ENCODE measurements around the gene KLRC2. TPM values are rescaled to one million over a fixed set of nuclear protein-coding genes. Genes with fewer than 3 reads are reported as not detected.

Gene KLRC2
- not detected in 2 replicates for total RNA-seq

GRCh38 chr12:10435816-10436215 is at the start of gene KLRC2:
TSS of gene KLRC2 (minus strand) at chr12:10436010. CDS start at chr12:10435986, 24 bp downstream.

GRCh38 chr12:10453156-10453555 is 17.3 kb upstream of the KLRC2 start, which contains the start of gene KLRC1:
TSS of gene KLRC1 (minus strand) at chr12:10453377. CDS start at chr12:10451156, 2,221 bp downstream.

GRCh38 chr12:10420334-10420733 is 15.5 kb downstream of the KLRC2 start, which contains the start of gene KLRC3:
TSS of gene KLRC3 (minus strand) at chr12:10420595. CDS start at chr12:10420550, 45 bp downstream.

GRCh38 chr12:10409392-10409791 is 26.4 kb downstream of the KLRC2 start, which contains the start of gene KLRC4:
TSS of gene KLRC4 (minus strand) at chr12:10409757. CDS start at chr12:10409575, 182 bp downstream.

GRCh38 chr12:10389904-10390303 is 45.9 kb downstream of the KLRC2 start, which contains the start of gene KLRK1:
TSS of gene KLRK1 (minus strand) at chr12:10390041. CDS start at chr12:10388810, 1,231 bp downstream.

Other genes starting within 250 kb of the KLRC2 start
- 24.4 and 25.1 TPM in 2 replicates for gene GABARAPL1, start 223.1 kb downstream of the KLRC2 start, total RNA-seq
- gene KLRD1, start 128.1 kb downstream of the KLRC2 start, total RNA-seq, result not detected in 2 replicates
- gene KLRK1, start 46.0 kb downstream of the KLRC2 start, total RNA-seq, result not detected in 2 replicates
- gene KLRC4, start 26.3 kb downstream of the KLRC2 start, total RNA-seq, result not detected in 2 replicates
- gene KLRC3, start 15.4 kb downstream of the KLRC2 start, total RNA-seq, result not detected in 2 replicates
- not detected in 2 replicates for gene KLRC1, start 17.4 kb upstream of the KLRC2 start, total RNA-seq
- gene EIF2S3B, start 69.9 kb upstream of the KLRC2 start, total RNA-seq, result 0.30 and 0.50 TPM in 2 replicates
- 21.1 and 26.1 TPM in 2 replicates for gene MAGOHB, start 177.6 kb upstream of the KLRC2 start, total RNA-seq
- gene STYK1, start 238.0 kb upstream of the KLRC2 start, total RNA-seq, result under 0.01 TPM in 1 of 2 replicates, not detected in the other

Measured in bronchus fibroblast of lung (primary cell).